K562 (cell line): ENCODE results near the gene LAT. TPM values are rescaled to one million over a fixed set of nuclear protein-coding genes. Genes with fewer than 3 reads are reported as not detected.
A peak's percentile ranks its signal among the peaks of the same experiment; 100 is the strongest.

Experiments used
- ARHGAP35 ChIP-seq: fragments of 450-650 bp; IDR thresholded peaks from 2 replicates; pipeline ENCODE4 v1.6.1; 2018; ENCODE audit not compliant: partially characterized antibody
- C11orf30 ChIP-seq: fragments of 450-650 bp; IDR thresholded peaks from 2 replicates; pipeline ENCODE4 v1.6.1; 2016; ENCODE audit warnings: low read depth, mild to moderate bottlenecking
- DEAF1 ChIP-seq: fragments of 450-650 bp; formaldehyde crosslinking; IDR thresholded peaks from 2 replicates; pipeline ENCODE4 v1.4.0; 2020; ENCODE audit warnings: mild to moderate bottlenecking, moderate library complexity
- FOXK1 ChIP-seq: sonication (generic); formaldehyde crosslinking; IDR thresholded peaks from 2 replicates; pipeline ENCODE4 v1.8.0; 2022; ENCODE audit warnings: missing genetic modification reagents, mild to moderate bottlenecking, borderline replicate concordance
- NCOA1 ChIP-seq: fragments of 450-650 bp; IDR thresholded peaks from 2 replicates; pipeline ENCODE4 v1.6.1; 2016; ENCODE audit warnings: low read depth
- NCOR1 ChIP-seq: fragments of 450-650 bp; IDR thresholded peaks from 2 replicates; pipeline ENCODE4 v1.6.1; 2016; ENCODE audit warnings: mild to moderate bottlenecking, moderate library complexity
- POLR3G ChIP-seq: IDR thresholded peaks from 2 replicates; pipeline ENCODE4 v1.6.1; 2011; ENCODE audit not compliant: insufficient read length, insufficient replicate concordance; ENCODE audit errors: extremely low read depth
- SMARCC2 ChIP-seq: fragments of 450-650 bp; IDR thresholded peaks from 2 replicates; pipeline ENCODE4 v1.6.1; 2017; ENCODE audit warnings: antibody characterized with exemption, moderate library complexity, mild to moderate bottlenecking, low read depth
- SRF ChIP-seq, 2 experiments: fragments of 250-450, 450-650 bp in 1 of 2; sonication (Bioruptor Pico) in 1 of 2; sonication (generic) in 1 of 2; formaldehyde crosslinking; IDR thresholded peaks; 2 replicates each; pipeline versions ENCODE4 v1.5.0 to v1.5.1; 2020 to 2022; ENCODE audit warnings: mild to moderate bottlenecking in 1 of 2, missing genetic modification reagents in 1 of 2
- THRB ChIP-seq: fragments of 450-650 bp; formaldehyde crosslinking; conservative IDR thresholded peaks from 2 replicates; pipeline ENCODE4 v1.4.0; 2022; ENCODE audit warnings: mild to moderate bottlenecking, missing genetic modification characterization
- TSHZ1 ChIP-seq: fragments of 250-450 bp; sonication (Bioruptor Pico); IDR thresholded peaks from 2 replicates; pipeline ENCODE4 v1.4.0; 2020; ENCODE audit warnings: mild to moderate bottlenecking, moderate library complexity
- ZNF41 ChIP-seq: fragments of 250-450 bp; sonication (Bioruptor Pico); conservative IDR thresholded peaks from 2 replicates; pipeline ENCODE4 v1.4.0; 2020; ENCODE audit warnings: mild to moderate bottlenecking
- ZNF445 ChIP-seq: fragments of 250-450 bp; sonication (Bioruptor Pico); IDR thresholded peaks from 2 replicates; pipeline ENCODE4 v1.4.0; 2020; ENCODE audit warnings: low read depth, mild to moderate bottlenecking, moderate library complexity
- ZNF583 ChIP-seq: fragments of 250-450 bp; sonication (Bioruptor Pico); IDR thresholded peaks from 2 replicates; pipeline ENCODE4 v1.4.0; 2020
- ZNF699 ChIP-seq: fragments of 250-450 bp; sonication (Bioruptor Pico); IDR thresholded peaks from 2 replicates; pipeline ENCODE4 v1.8.0; 2021; ENCODE audit warnings: mild to moderate bottlenecking, moderate library complexity; ENCODE audit not compliant: insufficient replicate concordance
- polyA plus RNA-seq, 8 experiments: library from polyadenylated mRNA; depleted of rRNA in 4 of 8; stranded (reverse) in 5 of 8; unstranded in 3 of 8; fragments of >200 nt; fragmentation: Nextera tagmentation in 2 of 8; fragmentation: Illumina TruSeq in 1 of 8; extraction: Ambion mirVana in 2 of 8; extraction: Trizol in 1 of 8; gene quantifications; 2 replicates each; pipeline versions ENCODE4 v1.2.1 to v1.2.3, GENCODE V29; 2011 to 2014; ENCODE audit warnings: inconsistent platforms in 1 of 8, missing spikeins in 1 of 8
- total RNA-seq, 7 experiments: library from RNA; depleted of rRNA in 6 of 7; stranded (reverse); fragments of >200 nt in 6 of 7; fragmentation: Illumina TruSeq in 2 of 7; extraction: Trizol in 2 of 7; gene quantifications; 2 replicates each; pipeline versions ENCODE4 v1.2.1 to v1.2.3, GENCODE V29; 2011 to 2021; ENCODE audit warnings: low replicate concordance in 1 of 7

LAT gene
- total and polyA plus RNA-seq, 9 of the 15 experiments (the other 6 are each of a cell fraction or from before 2014, with no cell fraction given) = 0.40 to 4.2 (median 1.3) TPM

GRCh38 chr16:29029168-29029994 lies 44.5 kb downstream of the LAT start (continued):
- TF ChIP-seq ZNF699 (CRISPR knock-in tag) = no peak
- TF ChIP-seq NCOR1 = peak; percentile 73
- peak; percentile 79 for TF ChIP-seq SMARCC2
- no peak for TF ChIP-seq ZNF445
- no peak for TF ChIP-seq TSHZ1 (CRISPR knock-in tag)
- peak in 1 of 2 experiments; percentile 33; a peak in 1 of 4 replicates for TF ChIP-seq SRF (CRISPR knock-in tag; IDR thresholded peaks at IDR 0.05)
- TF ChIP-seq ZNF41 (CRISPR knock-in tag) = no peak
- TF ChIP-seq DEAF1 (CRISPR knock-in tag) = no peak
- peak; percentile 63 for TF ChIP-seq C11orf30
- TF ChIP-seq NCOA1 = peak; percentile 65; the same call in 1 of the 2 replicates
- no peak for TF ChIP-seq THRB (CRISPR knock-in tag)
- no peak for TF ChIP-seq ARHGAP35
- TF ChIP-seq POLR3G = no peak
- TF ChIP-seq ZNF583 (CRISPR knock-in tag) = no peak
- no peak for TF ChIP-seq FOXK1 (CRISPR knock-in tag)
